HCT116 (cell line): Measurements from ENCODE around the gene ASPG.

Experiments
- CTCF ChIP-seq, 3 experiments: fragments of 200-600 bp in 1 of 3; sonication (generic) in 1 of 3; IDR thresholded peaks in 2 of 3; conservative IDR thresholded peaks in 1 of 3; 2 replicates each; pipeline ENCODE4 v1.5.1; 2012 to 2017; ENCODE audit warnings: low read depth in 2 of 3, low read length in 2 of 3, antibody characterized with exemption in 1 of 3, borderline replicate concordance in 1 of 3, control low read depth in 1 of 3, mild to moderate bottlenecking in 1 of 3, mixed read lengths in 1 of 3, mixed run types in 1 of 3, moderate library complexity in 1 of 3; ENCODE audit not compliant: insufficient read depth in 1 of 3
- ELF1 ChIP-seq: IDR thresholded peaks from 2 replicates; pipeline ENCODE4 v1.6.1; 2012; ENCODE audit warnings: low read depth, borderline replicate concordance
- EZH2 ChIP-seq: fragments of 200-600 bp; sonication (generic); IDR thresholded peaks from 2 replicates; pipeline ENCODE4 v1.6.1; 2017; ENCODE audit warnings: antibody characterized with exemption, mixed run types
- JUND ChIP-seq: IDR thresholded peaks from 2 replicates; pipeline ENCODE4 v1.6.1; 2012
- MAX ChIP-seq: IDR thresholded peaks from 2 replicates; pipeline ENCODE4 v1.6.1; 2012
- POLR2A ChIP-seq: IDR thresholded peaks from 2 replicates; pipeline ENCODE4 v1.7.0; 2011; ENCODE audit warnings: borderline replicate concordance; ENCODE audit not compliant: insufficient read depth, insufficient read length; ENCODE audit errors: extremely low read depth
- POLR2AphosphoS5 ChIP-seq: IDR thresholded peaks from 2 replicates; pipeline ENCODE4 v1.6.1; 2011; ENCODE audit warnings: mild to moderate bottlenecking, low read depth, low read length, moderate library complexity
- REST ChIP-seq: IDR thresholded peaks from 2 replicates; pipeline ENCODE4 v1.6.1; 2012; ENCODE audit warnings: low read depth
- TCF7L2 ChIP-seq: IDR thresholded peaks from 2 replicates; pipeline ENCODE4 v1.7.0; 2011; ENCODE audit warnings: borderline replicate concordance, inconsistent platforms; ENCODE audit not compliant: insufficient read depth, insufficient read length; ENCODE audit errors: extremely low read depth
- YY1 ChIP-seq: IDR thresholded peaks from 2 replicates; pipeline ENCODE4 v1.6.1; 2011; ENCODE audit warnings: low read length, low read depth, moderate library complexity, mild to moderate bottlenecking; ENCODE audit not compliant: insufficient replicate concordance; ENCODE audit errors: extremely low read depth
- ZBTB33 ChIP-seq: IDR thresholded peaks from 2 replicates; pipeline ENCODE4 v1.6.1; 2011; ENCODE audit warnings: mild to moderate bottlenecking, low read length, moderate library complexity; ENCODE audit not compliant: insufficient replicate concordance; ENCODE audit errors: extremely low read depth
- ZFX ChIP-seq: fragments of 450-650 bp; IDR thresholded peaks from 2 replicates; pipeline ENCODE4 v1.6.1; 2017

- TF ChIP-seq ZFX (no peak), CTCF (IDR thresholded peaks at IDR 0.05 in 2 of 3, conservative IDR thresholded peaks at IDR 0.05 in 1 of 3; ENCODE audit: borderline replicate concordance in 1 of 3, insufficient read depth in 1 of 3, low read depth in 2 of 3, low read length in 2 of 3) (no peak), YY1 (no peak), POLR2A (no peak), MAX (no peak), ELF1 (no peak), EZH2 (no peak), JUND (no peak), REST (no peak), POLR2AphosphoS5 (no peak), TCF7L2 (no peak), ZBTB33 (no peak)
Observed at GRCh38 chr14:104087505-104087904, 2.0 kb downstream of the ASPG start.
